Stimulated activated CD8-positive, alpha-beta memory T cell treated with anti-CD3 and anti-CD28 coated beads, Interleukin-4, amount 100 ng/mL, for 4 hours (primary cell): ENCODE measurements around the gene SEMA5B.

Experiments
- DNase-seq, 2 donors: peaks; one replicate each; pipeline ENCODE4 v3.0.0-alpha.2; 2020; ENCODE audit warnings: low read depth in 2 of 2, low spot score in 1 of 2

The SEMA5B gene, protein sequence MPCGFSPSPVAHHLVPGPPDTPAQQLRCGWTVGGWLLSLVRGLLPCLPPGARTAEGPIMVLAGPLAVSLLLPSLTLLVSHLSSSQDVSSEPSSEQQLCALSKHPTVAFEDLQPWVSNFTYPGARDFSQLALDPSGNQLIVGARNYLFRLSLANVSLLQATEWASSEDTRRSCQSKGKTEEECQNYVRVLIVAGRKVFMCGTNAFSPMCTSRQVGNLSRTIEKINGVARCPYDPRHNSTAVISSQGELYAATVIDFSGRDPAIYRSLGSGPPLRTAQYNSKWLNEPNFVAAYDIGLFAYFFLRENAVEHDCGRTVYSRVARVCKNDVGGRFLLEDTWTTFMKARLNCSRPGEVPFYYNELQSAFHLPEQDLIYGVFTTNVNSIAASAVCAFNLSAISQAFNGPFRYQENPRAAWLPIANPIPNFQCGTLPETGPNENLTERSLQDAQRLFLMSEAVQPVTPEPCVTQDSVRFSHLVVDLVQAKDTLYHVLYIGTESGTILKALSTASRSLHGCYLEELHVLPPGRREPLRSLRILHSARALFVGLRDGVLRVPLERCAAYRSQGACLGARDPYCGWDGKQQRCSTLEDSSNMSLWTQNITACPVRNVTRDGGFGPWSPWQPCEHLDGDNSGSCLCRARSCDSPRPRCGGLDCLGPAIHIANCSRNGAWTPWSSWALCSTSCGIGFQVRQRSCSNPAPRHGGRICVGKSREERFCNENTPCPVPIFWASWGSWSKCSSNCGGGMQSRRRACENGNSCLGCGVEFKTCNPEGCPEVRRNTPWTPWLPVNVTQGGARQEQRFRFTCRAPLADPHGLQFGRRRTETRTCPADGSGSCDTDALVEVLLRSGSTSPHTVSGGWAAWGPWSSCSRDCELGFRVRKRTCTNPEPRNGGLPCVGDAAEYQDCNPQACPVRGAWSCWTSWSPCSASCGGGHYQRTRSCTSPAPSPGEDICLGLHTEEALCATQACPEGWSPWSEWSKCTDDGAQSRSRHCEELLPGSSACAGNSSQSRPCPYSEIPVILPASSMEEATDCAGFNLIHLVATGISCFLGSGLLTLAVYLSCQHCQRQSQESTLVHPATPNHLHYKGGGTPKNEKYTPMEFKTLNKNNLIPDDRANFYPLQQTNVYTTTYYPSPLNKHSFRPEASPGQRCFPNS

GRCh38 chr3:123027292-123028232 is at the start of gene SEMA5B:
SEMA5B (minus strand) TSS chr3:123027763; CDS start chr3:122961263, 66,500 bp downstream.
- DNase-seq, result no peak

GRCh38 chr3:123076496-123077418 is 49.2 kb upstream of the SEMA5B start:
- no peak for DNase-seq

GRCh38 chr3:123076112-123076495 is 48.5 kb upstream of the SEMA5B start:
- no peak for DNase-seq

DNA sequence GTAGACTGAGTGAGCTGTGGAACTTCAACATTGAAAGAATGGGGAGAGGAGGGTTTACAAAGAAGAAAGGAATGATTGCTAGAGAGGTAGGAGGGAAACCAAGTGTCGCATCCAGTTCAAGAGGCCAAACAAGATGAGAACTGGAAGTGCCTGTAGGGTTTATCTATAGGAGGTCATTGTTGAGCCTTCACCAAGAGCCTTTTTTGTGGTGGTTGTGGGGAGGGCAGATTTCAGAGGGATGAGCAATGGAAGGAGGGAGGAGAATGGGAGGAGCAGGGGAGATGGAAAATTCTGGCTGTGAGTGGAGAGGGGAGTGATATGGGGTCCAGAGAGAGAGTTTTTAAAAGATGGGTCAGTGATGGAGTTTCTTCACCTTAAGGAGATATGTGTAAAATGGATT is 47.8 kb upstream of the SEMA5B start:
- no peak for DNase-seq

GRCh38 chr3:123072564-123072963 is 45.0 kb upstream of the SEMA5B start:
- DNase-seq, result no peak

- no peak for DNase-seq
These were observed 44.6 kb upstream of the SEMA5B start for GRCh38 chr3:123072152-123072551.

GRCh38 chr3:123071581-123071980 is 44.0 kb upstream of the SEMA5B start:
- DNase-seq, result no peak

GRCh38 chr3:123071146-123071545 is 43.6 kb upstream of the SEMA5B start:
- DNase-seq, result no peak

DNA sequence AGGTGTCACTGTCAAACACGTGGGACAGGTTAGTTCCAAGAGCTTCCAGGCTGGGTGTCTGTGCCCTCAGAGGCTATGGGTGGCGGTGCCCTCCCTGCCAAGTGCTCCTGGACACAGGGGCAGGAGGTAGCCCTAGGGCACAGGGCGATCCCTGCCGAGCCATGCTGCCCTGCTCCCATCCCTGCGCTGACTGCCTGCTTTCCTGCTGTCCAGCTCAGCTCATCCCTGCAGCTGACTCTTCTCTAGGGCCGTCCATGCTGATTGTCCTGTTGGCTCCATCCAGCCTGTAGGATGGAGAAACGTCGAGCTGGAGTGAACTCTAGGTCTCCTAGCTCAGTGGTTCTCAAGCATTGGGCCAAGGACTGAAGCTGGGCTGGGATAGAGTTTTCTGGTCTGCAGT is 42.9 kb upstream of the SEMA5B start:
- no peak for DNase-seq

- DNase-seq, result no peak
These were observed 41.2 kb upstream of the SEMA5B start for GRCh38 chr3:123068601-123069381.

GRCh38 chr3:123067689-123068600 is 40.4 kb upstream of the SEMA5B start:
- peak in 1 of 2 donors; percentile 15 for DNase-seq

DNA sequence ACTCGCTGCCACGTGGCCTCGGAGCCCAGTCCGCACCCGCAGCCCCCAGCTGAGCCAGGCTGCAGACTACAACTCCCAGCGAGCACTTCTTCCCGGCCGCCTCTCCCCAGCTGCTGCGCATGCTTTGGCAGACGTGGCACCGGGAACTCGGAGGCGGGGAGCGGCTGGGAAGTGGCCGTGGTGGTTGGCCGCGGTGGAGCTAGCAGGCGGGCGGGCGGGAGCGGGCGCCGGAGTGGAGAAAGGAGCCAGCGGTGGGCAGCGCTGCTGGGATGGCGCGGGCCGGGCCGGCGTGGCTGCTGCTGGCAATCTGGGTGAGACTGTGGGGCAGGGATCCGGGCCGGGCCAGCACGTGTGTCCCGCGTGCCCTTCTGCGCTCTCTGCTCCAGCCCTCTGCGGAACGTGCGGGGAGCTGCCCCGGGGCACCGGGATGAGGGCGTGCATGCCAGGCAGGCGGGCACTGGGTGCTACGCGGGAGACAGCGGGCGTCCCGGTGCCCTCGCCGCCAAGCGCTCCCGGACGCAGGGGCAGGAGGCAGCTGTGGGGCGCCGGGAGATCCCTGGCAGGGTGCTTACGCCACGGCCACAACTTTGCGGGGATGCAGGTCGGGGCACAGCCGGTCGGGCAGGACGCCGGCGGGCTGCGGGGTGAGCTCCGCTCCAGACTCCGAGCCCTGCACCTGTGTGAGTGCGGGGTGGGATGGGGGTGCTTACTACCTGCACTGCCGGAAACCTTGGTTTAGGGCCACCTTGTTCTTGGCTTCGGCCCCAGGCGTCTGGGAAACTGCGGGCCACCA is 39.5 kb upstream of the SEMA5B start, which contains the start of gene PDIA5:
Gene PDIA5, plus strand, starts transcription at position 130 of the 793 bp plus-strand sequence. Its CDS starts 140 bp downstream, at position 270.
- DNase-seq, result peak; percentile 44 to 57

GRCh38 chr3:123066599-123066895 is 39.0 kb upstream of the SEMA5B start:
- no peak for DNase-seq

- no peak for DNase-seq
These were observed 37.4 kb upstream of the SEMA5B start for GRCh38 chr3:123064914-123065313.

- no peak for DNase-seq
These were observed 36.9 kb upstream of the SEMA5B start for GRCh38 chr3:123064506-123064905.

- no peak for DNase-seq
These were observed 35.5 kb upstream of the SEMA5B start for GRCh38 chr3:123063034-123063433.

GRCh38 chr3:123061856-123062255 is 34.3 kb upstream of the SEMA5B start:
- no peak for DNase-seq
